H1 (cell line): ENCODE results near the gene DAPK2. TPM values are rescaled to one million over a fixed set of nuclear protein-coding genes. Genes with fewer than 3 reads are reported as not detected.

Experiments used
- CTCF ChIA-PET: fragments of 300-600 bp; sonication (Branson Sonifier 250); formaldehyde crosslinking; loops from one replicate; lab custom pipeline; 2021; ENCODE audit not compliant: partially characterized antibody; lab: Charles Lee
- POLR2A ChIA-PET: fragments of 300-600 bp; sonication (Branson Sonifier 250); formaldehyde crosslinking; loops from one replicate; lab custom pipeline; 2021; ENCODE audit warnings: inconsistent platforms; ENCODE audit not compliant: partially characterized antibody; lab: Charles Lee
- DNase-seq, 2 experiments: peaks; one replicate each; pipeline versions ENCODE4 v3.0.0 to v3.0.0-alpha.2; 2010 to 2022; ENCODE audit warnings: low spot score in 2 of 2, low read depth in 1 of 2, mixed read lengths in 1 of 2
- FAIRE-seq: peaks from 2 replicates; lab custom pipeline; 2011; peaks lifted over from hg19 to GRCh38; lab: Jason Lieb, UNC
- H2AFZ ChIP-seq: 2 replicates; pipeline ENCODE4 v1.8.1; 2012; ENCODE audit warnings: low read length, inconsistent platforms
- H2AK5ac ChIP-seq: 2 replicates; pipeline ENCODE4 v1.6.1; 2013; ENCODE audit warnings: low read depth, low read length
- H2BK120ac ChIP-seq: replicated peaks from 2 replicates; pipeline ENCODE3; 2013; ENCODE audit warnings: low read depth, low read length, inconsistent platforms
- H2BK12ac ChIP-seq: 2 replicates; pipeline ENCODE4 v1.6.1; 2013; ENCODE audit warnings: low read depth, low read length
- H2BK15ac ChIP-seq: 2 replicates; pipeline ENCODE4 v1.6.1; 2013; ENCODE audit warnings: low read length
- H2BK20ac ChIP-seq: 2 replicates; pipeline ENCODE4 v1.6.1; 2013; ENCODE audit warnings: low read length
- H2BK5ac ChIP-seq: 2 replicates; pipeline ENCODE4 v1.6.1; 2013; ENCODE audit warnings: low read depth, low read length
- H3K14ac ChIP-seq: 2 replicates; pipeline ENCODE4 v1.6.1; 2013; ENCODE audit warnings: inconsistent platforms; ENCODE audit not compliant: insufficient read length
- H3K18ac ChIP-seq: 2 replicates; pipeline ENCODE4 v1.6.1; 2013; ENCODE audit warnings: low read length; ENCODE audit errors: extremely low read depth
- H3K23ac ChIP-seq: 2 replicates; pipeline ENCODE4 v1.6.1; 2013; ENCODE audit warnings: inconsistent platforms; ENCODE audit not compliant: insufficient read length
- H3K23me2 ChIP-seq: 2 replicates; pipeline ENCODE4 v1.6.1; 2013; ENCODE audit warnings: low read depth, low read length
- H3K27ac ChIP-seq: 2 replicates; pipeline ENCODE4 v1.6.1; 2011; ENCODE audit warnings: low read depth, low read length, inconsistent platforms
- H3K27me3 ChIP-seq, 4 experiments: replicated peaks in 1 of 4; 1 replicate in 1 of 4; 2 replicates in 3 of 4; pipeline versions ENCODE4 v1.6.1 to v1.8.1; 2011 to 2013; ENCODE audit warnings: low read length in 3 of 4, mild to moderate bottlenecking in 3 of 4, inconsistent platforms in 2 of 4, mixed read lengths in 2 of 4, moderate library complexity in 1 of 4; ENCODE audit not compliant: control insufficient read depth in 3 of 4, insufficient read depth in 3 of 4; ENCODE audit errors: extremely low read depth in 1 of 4
- H3K36me3 ChIP-seq, 4 experiments: 2 replicates each; pipeline versions ENCODE4 v1.6.1 to v1.8.1; 2011 to 2013; ENCODE audit warnings: mild to moderate bottlenecking in 4 of 4, low read length in 3 of 4, moderate library complexity in 2 of 4, control low read depth in 1 of 4, inconsistent platforms in 1 of 4; ENCODE audit not compliant: insufficient read depth in 4 of 4, control insufficient read depth in 2 of 4
- H3K4ac ChIP-seq: replicated peaks from 2 replicates; pipeline ENCODE3; 2013; ENCODE audit warnings: low read length, low read depth, mixed read lengths, inconsistent platforms; ENCODE audit not compliant: insufficient read length
- H3K4me1 ChIP-seq, 4 experiments: replicated peaks in 1 of 4; 1 replicate in 1 of 4; 2 replicates in 3 of 4; pipeline versions ENCODE4 v1.6.1 to v1.8.1; 2011 to 2013; ENCODE audit warnings: low read length in 3 of 4, inconsistent platforms in 2 of 4, mixed read lengths in 1 of 4; ENCODE audit not compliant: insufficient read depth in 4 of 4, control insufficient read depth in 3 of 4
- H3K4me2 ChIP-seq, 2 experiments: 2 replicates each; pipeline versions ENCODE4 v1.6.1 to v1.8.1; 2011 to 2013; ENCODE audit warnings: low read depth in 2 of 2, low read length in 2 of 2, control low read depth in 1 of 2, inconsistent platforms in 1 of 2, mild to moderate bottlenecking in 1 of 2; ENCODE audit not compliant: insufficient read depth in 1 of 2
- H3K4me3 ChIP-seq, 4 experiments: fragments of 200-600, 300-600 bp in 1 of 4; sonication (generic), shearing (Covaris generic), sonication (Bioruptor Twin) in 1 of 4; 2 replicates each; pipeline versions ENCODE4 v1.5.1 to v1.8.1; 2011 to 2016; ENCODE audit warnings: low read length in 4 of 4, low read depth in 3 of 4, control low read depth in 2 of 4, inconsistent platforms in 2 of 4, mild to moderate bottlenecking in 2 of 4, mixed read lengths in 1 of 4, moderate library complexity in 1 of 4; ENCODE audit not compliant: insufficient read depth in 2 of 4; ENCODE audit errors: extremely low read depth in 1 of 4
- H3K56ac ChIP-seq: replicated peaks from 2 replicates; pipeline ENCODE3; 2013; ENCODE audit warnings: low read depth, mild to moderate bottlenecking, mixed read lengths, low read length, inconsistent platforms; ENCODE audit not compliant: insufficient read length
- H3K79me1 ChIP-seq: 2 replicates; pipeline ENCODE4 v1.6.1; 2013; ENCODE audit warnings: low read depth, low read length, control low read depth
- H3K79me2 ChIP-seq, 2 experiments: 2 replicates each; pipeline versions ENCODE4 v1.6.1 to v1.8.1; 2012 to 2013; ENCODE audit warnings: low read length in 2 of 2, mild to moderate bottlenecking in 2 of 2, inconsistent platforms in 1 of 2; ENCODE audit not compliant: insufficient read depth in 2 of 2, control insufficient read depth in 1 of 2
- H3K9ac ChIP-seq, 4 experiments: replicated peaks in 1 of 4; 1 replicate in 1 of 4; 2 replicates in 3 of 4; pipeline versions ENCODE4 v1.6.1 to v1.8.1; 2011 to 2013; ENCODE audit warnings: low read depth in 3 of 4, low read length in 3 of 4, control low read depth in 2 of 4, mild to moderate bottlenecking in 2 of 4, moderate library complexity in 2 of 4, inconsistent platforms in 1 of 4; ENCODE audit errors: extremely low read depth in 1 of 4
- H3K9me3 ChIP-seq, 2 experiments: 2 replicates each; pipeline versions ENCODE4 v1.6.1 to v1.8.1; 2012 to 2013; ENCODE audit warnings: mild to moderate bottlenecking in 2 of 2, moderate library complexity in 2 of 2, control low read depth in 1 of 2, inconsistent platforms in 1 of 2, low read depth in 1 of 2, low read length in 1 of 2, mixed read lengths in 1 of 2; ENCODE audit not compliant: insufficient read depth in 2 of 2
- H4K20me1 ChIP-seq, 2 experiments: replicated peaks in 1 of 2; 2 replicates each; pipeline versions ENCODE3 to v1.8.1; 2011 to 2013; ENCODE audit warnings: inconsistent platforms in 2 of 2, low read length in 2 of 2, mild to moderate bottlenecking in 1 of 2; ENCODE audit not compliant: insufficient read depth in 2 of 2, control insufficient read depth in 1 of 2
- H4K5ac ChIP-seq: 2 replicates; pipeline ENCODE4 v1.6.1; 2013; ENCODE audit warnings: low read length, low read depth, mixed read lengths, inconsistent platforms; ENCODE audit not compliant: insufficient read length
- H4K8ac ChIP-seq: 2 replicates; pipeline ENCODE4 v1.8.0; 2013; ENCODE audit warnings: mild to moderate bottlenecking, moderate library complexity, low read length, inconsistent platforms; ENCODE audit not compliant: insufficient read depth; ENCODE audit errors: extremely low read depth
- H4K91ac ChIP-seq: replicated peaks from 2 replicates; pipeline ENCODE3; 2013; ENCODE audit warnings: low read length, mixed read lengths, inconsistent platforms; ENCODE audit not compliant: insufficient read length
- KDM5A ChIP-seq: fragments of 200-600 bp; IDR thresholded peaks from 2 replicates; pipeline ENCODE4 v1.7.1; 2012; ENCODE audit warnings: mild to moderate bottlenecking, low read length, inconsistent platforms, mixed read lengths
- WGBS, 2 experiments: shearing (Covaris generic) in 1 of 2; methylation state at CpG; one replicate each; pipeline versions ENCODE4 v1.1.6 to v1.1.7; 2013 to 2015; ENCODE audit warnings: low lambda C conversion rate in 2 of 2, mixed read lengths in 2 of 2, inconsistent platforms in 1 of 2, low coverage in 1 of 2, missing lambda C conversion rate in 1 of 2; ENCODE audit not compliant: insufficient replicate concordance in 2 of 2, insufficient coverage in 1 of 2, insufficient read length in 1 of 2; ENCODE audit errors: extremely low coverage in 1 of 2, missing lambda C conversion rate in 1 of 2; 5-methylcytosine and 5-hydroxymethylcytosine counted together
- polyA plus RNA-seq, 7 experiments: library from polyadenylated mRNA; depleted of rRNA in 3 of 7; stranded (reverse) in 5 of 7; unstranded in 2 of 7; fragments of >200 nt in 5 of 7; fragments of 200-250 nt in 2 of 7; gene quantifications; 1 replicate in 5 of 7; 2 replicates in 1 of 7; 4 replicates in 1 of 7; pipeline versions ENCODE4 v1.2.1 to v1.2.3, GENCODE V29; 2011 to 2013; ENCODE audit warnings: missing spikeins in 2 of 7, mixed read lengths in 2 of 7
- total RNA-seq: library from RNA; stranded (reverse); fragmentation: NEBNext Ultra II Directional; extraction: Animal tissue kit (Norgen Biotek cat#: 25700); gene quantifications from 2 replicates; pipeline ENCODE4 v1.2.1, GENCODE V29; 2021

DAPK2 gene
- total and polyA plus RNA-seq, 2 of the 8 experiments (the other 6 are each of a cell fraction or from before 2014, with no cell fraction given) = 1.8 to 2.9 TPM

GRCh38 chr15:64013179-64014062 lies 32.9 kb downstream of the DAPK2 start:
- Histone ChIP-seq H4K91ac (no peak overlapping the region), H4K5ac (no peak overlapping the region), H3K9ac (no peak overlapping the region), H3K79me1 (no peaks in the 10 kb centered on the region), H3K4me2 (no peak overlapping the region), H3K4ac (no peak overlapping the region), H3K18ac (no peak overlapping the region), H3K4me1 (peaks cover 0 to 3% (median 0%) of the 10 kb centered on the region in 4 experiments; a peak in 1 of 7 replicates), H3K27ac (no peak overlapping the region), H2BK12ac (no peak overlapping the region), H3K79me2 (no peaks in the 10 kb centered on the region), H4K8ac (no peak overlapping the region; the same call in 1 of the 2 replicates), H2BK15ac (no peak overlapping the region; the same call in 1 of the 2 replicates), H3K27me3 (no peaks in the 10 kb centered on the region), H3K4me3 (no peak overlapping the region), H3K36me3 (no peaks in the 10 kb centered on the region), H2BK5ac (no peak overlapping the region), H3K23me2 (no peaks in the 10 kb centered on the region), H3K14ac (no peak overlapping the region), H3K9me3 (no peaks in the 10 kb centered on the region), H2BK120ac (no peak overlapping the region), H4K20me1 (no peaks in the 10 kb centered on the region), H3K56ac (no peak overlapping the region), H2BK20ac (no peak overlapping the region), H3K23ac (no peak overlapping the region), H2AK5ac (no peak overlapping the region), H2AFZ (no peak overlapping the region)
- ChIA-PET CTCF (interaction anchor here (1.0 to 1.4 kb wide), 2 partner anchors 32 to 67 kb away, joined by 4 to 5 read pairs; no protein-coding TSS in a partner anchor), POLR2A (no interaction called here)
- DNase-seq (no peak), FAIRE-seq (no peak)
- no peak for TF ChIP-seq KDM5A
- 82% methylated on average over 3 of the region's 3 CpGs; no CpG with 5 or more reads in 1 of the 2 experiments for WGBS, 2 experiments
